ENCODE data around the gene NXF1.

DNA sequence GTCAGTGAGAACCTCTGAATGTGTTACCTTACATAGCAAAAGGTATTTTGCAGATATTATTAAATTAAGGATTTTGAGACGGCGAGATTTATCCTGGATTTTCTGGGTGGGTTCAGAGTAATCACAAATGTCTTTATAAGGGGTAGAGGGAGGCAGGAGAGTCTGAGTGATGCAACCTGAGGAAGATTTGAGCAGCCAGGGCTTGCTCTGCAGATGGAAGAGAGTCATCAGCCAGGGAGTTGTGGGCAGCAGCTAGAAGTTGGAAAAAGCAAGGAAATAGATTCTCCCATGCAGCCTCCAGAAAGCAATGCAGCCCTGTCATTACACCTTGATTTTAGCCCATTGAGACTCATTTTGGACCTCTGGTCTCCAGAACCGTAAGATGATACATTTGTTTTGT lies 38.2 kb upstream of the NXF1 start:
- no peak for TF ChIP-seq POLR2A (IDR thresholded peaks at IDR 0.05)
- TF ChIP-seq, protein P1, sequence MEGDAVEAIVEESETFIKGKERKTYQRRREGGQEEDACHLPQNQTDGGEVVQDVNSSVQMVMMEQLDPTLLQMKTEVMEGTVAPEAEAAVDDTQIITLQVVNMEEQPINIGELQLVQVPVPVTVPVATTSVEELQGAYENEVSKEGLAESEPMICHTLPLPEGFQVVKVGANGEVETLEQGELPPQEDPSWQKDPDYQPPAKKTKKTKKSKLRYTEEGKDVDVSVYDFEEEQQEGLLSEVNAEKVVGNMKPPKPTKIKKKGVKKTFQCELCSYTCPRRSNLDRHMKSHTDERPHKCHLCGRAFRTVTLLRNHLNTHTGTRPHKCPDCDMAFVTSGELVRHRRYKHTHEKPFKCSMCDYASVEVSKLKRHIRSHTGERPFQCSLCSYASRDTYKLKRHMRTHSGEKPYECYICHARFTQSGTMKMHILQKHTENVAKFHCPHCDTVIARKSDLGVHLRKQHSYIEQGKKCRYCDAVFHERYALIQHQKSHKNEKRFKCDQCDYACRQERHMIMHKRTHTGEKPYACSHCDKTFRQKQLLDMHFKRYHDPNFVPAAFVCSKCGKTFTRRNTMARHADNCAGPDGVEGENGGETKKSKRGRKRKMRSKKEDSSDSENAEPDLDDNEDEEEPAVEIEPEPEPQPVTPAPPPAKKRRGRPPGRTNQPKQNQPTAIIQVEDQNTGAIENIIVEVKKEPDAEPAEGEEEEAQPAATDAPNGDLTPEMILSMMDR (IDR thresholded peaks at IDR 0.05): no peak
